PC-3 (cell line): ENCODE results near the gene ANO4. TPM values are rescaled to one million over a fixed set of nuclear protein-coding genes. Genes with fewer than 3 reads are reported as not detected.

Experiments
- ATAC-seq: fragments of 200-7000 bp; cut with Tn5 transposase; 2 replicates; pipeline ENCODE4 v1.9.1; 2020; ENCODE audit warnings: mild to moderate bottlenecking, moderate library complexity
- BruUV-seq: library from RNA; stranded (reverse); fragments of 400-500 nt; replicated peaks from 2 replicates; lab custom pipeline; 2021; lab: Mats Ljungman, UMichigan
- CTCF ChIA-PET: fragments of 300-600 bp; sonication (Branson Sonifier 250); formaldehyde crosslinking; loops from one replicate; lab custom pipeline; 2022; ENCODE audit warnings: antibody characterized with exemption; lab: Charles Lee
- POLR2A ChIA-PET: fragments of 300-600 bp; sonication (Branson Sonifier 250); formaldehyde crosslinking; loops from one replicate; lab custom pipeline; 2022; ENCODE audit warnings: antibody characterized with exemption; ENCODE audit not compliant: unreplicated experiment; lab: Charles Lee
- DNase-seq: peaks from one replicate; pipeline ENCODE4 v3.0.0-alpha.2; 2015
- H2AFZ ChIP-seq: fragments of 300-600 bp; sonication (generic); 2 replicates; pipeline ENCODE4 v1.6.0; 2016; ENCODE audit warnings: antibody characterized with exemption, low read length
- H3F3A ChIP-seq: fragments of 300-600 bp; sonication (generic); one replicate; pipeline ENCODE4 v1.6.0; 2017; ENCODE audit warnings: antibody characterized with exemption, low read length, control low read depth, mild to moderate bottlenecking; ENCODE audit not compliant: unreplicated experiment
- H3K27ac ChIP-seq: fragments of 300-600 bp; sonication (generic); 2 replicates; pipeline ENCODE4 v1.5.1; 2016; ENCODE audit warnings: mild to moderate bottlenecking, low read length
- H3K27me3 ChIP-seq: fragments of 300-600 bp; sonication (generic); 2 replicates; pipeline ENCODE4 v1.6.1; 2016; ENCODE audit warnings: low read length, mixed read lengths
- H3K36me3 ChIP-seq: fragments of 300-600 bp; sonication (generic); 2 replicates; pipeline ENCODE4 v1.6.1; 2016; ENCODE audit warnings: low read depth, mixed run types, low read length, mixed read lengths
- H3K4me1 ChIP-seq: fragments of 300-600 bp; sonication (generic); 2 replicates; pipeline ENCODE4 v1.5.1; 2016; ENCODE audit warnings: low read length; ENCODE audit not compliant: insufficient read depth
- H3K4me2 ChIP-seq: fragments of 300-600 bp; sonication (generic); 2 replicates; pipeline ENCODE4 v1.6.0; 2016; ENCODE audit warnings: low read length
- H3K4me3 ChIP-seq: fragments of 300-600 bp; sonication (generic); 2 replicates; pipeline ENCODE4 v1.5.1; 2016; ENCODE audit warnings: mild to moderate bottlenecking, low read length, mixed read lengths
- H3K79me2 ChIP-seq: fragments of 300-600 bp; sonication (generic); 2 replicates; pipeline ENCODE4 v1.6.1; 2017; ENCODE audit warnings: low read length, mixed read lengths
- H3K9ac ChIP-seq: fragments of 300-600 bp; sonication (generic); 2 replicates; pipeline ENCODE4 v1.6.0; 2016; ENCODE audit warnings: mild to moderate bottlenecking, low read length
- H3K9me2 ChIP-seq: fragments of 300-600 bp; sonication (generic); replicated peaks from 2 replicates; pipeline ENCODE4 v1.6.1; 2016; ENCODE audit warnings: mixed run types, low read length, mixed read lengths
- H3K9me3 ChIP-seq: fragments of 300-600 bp; sonication (generic); 2 replicates; pipeline ENCODE4 v1.6.1; 2016; ENCODE audit warnings: low read length, mixed read lengths
- H4K20me1 ChIP-seq: fragments of 300-600 bp; sonication (generic); 2 replicates; pipeline ENCODE4 v1.6.1; 2016; ENCODE audit warnings: low read length, mixed read lengths
- CTCF ChIP-seq: fragments of 300-600 bp; sonication (generic); conservative IDR thresholded peaks from 2 replicates; pipeline ENCODE4 v1.5.1; 2017; ENCODE audit warnings: antibody characterized with exemption, low read depth, mild to moderate bottlenecking, low read length
- EZH2 ChIP-seq: fragments of 300-600 bp; sonication (generic); IDR thresholded peaks from one replicate; pipeline ENCODE4 v1.6.1; 2017; ENCODE audit warnings: antibody characterized with exemption, mild to moderate bottlenecking, low read length; ENCODE audit not compliant: unreplicated experiment
- EZH2phosphoT487 ChIP-seq: fragments of 300-600 bp; sonication (generic); IDR thresholded peaks from 2 replicates; pipeline ENCODE4 v1.6.1; 2018; ENCODE audit warnings: mild to moderate bottlenecking, antibody characterized with exemption, low read length, borderline replicate concordance
- intact Hi-C: fragments of 100-400 bp; cut with micrococcal nuclease; formaldehyde crosslinking; loops from 2 replicates; pipeline ENCODE4 v1.9.0; 2023
- total RNA-seq: library from RNA; depleted of rRNA; stranded (reverse); fragments of >200 nt; gene quantifications from 2 replicates; pipeline ENCODE4 v1.2.3, GENCODE V29; 2014

Gene ANO4
- total RNA-seq, 1 experiment from 2014 or later, result not detected

GRCh38 chr12:100895192-100895591 is 100.6 kb downstream of the ANO4 start:
- DNase-seq (no peak), ATAC-seq (no peak)
- Histone ChIP-seq H3K4me1 (no peaks in the 10 kb centered on the region), H3K9me2 (no peaks in the 10 kb centered on the region), H3K4me3 (no peak overlapping the region), H2AFZ (no peak overlapping the region), H3K79me2 (no peaks in the 10 kb centered on the region), H3K9ac (no peak overlapping the region), H3F3A (no peaks in the 10 kb centered on the region), H3K9me3 (0 out of 2 replicates have a peak, but pooled peaks cover 14% of the 10 kb centered on the region), H3K36me3 (no peaks in the 10 kb centered on the region), H4K20me1 (no peaks in the 10 kb centered on the region), H3K27me3 (peaks cover 1% of the 10 kb centered on the region; the same call in 1 of the 2 replicates), H3K4me2 (no peak overlapping the region), H3K27ac (no peak overlapping the region)
- no peak for TF ChIP-seq EZH2phosphoT487
- no peak for TF ChIP-seq CTCF
- no peak for TF ChIP-seq EZH2
- ChIA-PET CTCF (no interaction called here), POLR2A (no interaction called here)
- no TSS peak for BruUV-seq
- intact Hi-C loops, result no loop called here

- intact Hi-C loops, result no loop called here
- H4K20me1 ChIP-seq, result no peaks in the 10 kb centered on the region
- POLR2A ChIA-PET, result no interaction called here
- no peaks in the 10 kb centered on the region; the same call in 1 of the 2 replicates for H3K27me3 ChIP-seq
- H3K9ac ChIP-seq, result no peak overlapping the region
- no peaks in the 10 kb centered on the region for H3K4me1 ChIP-seq
- BruUV-seq, result no TSS peak
- H3K79me2 ChIP-seq, result no peaks in the 10 kb centered on the region
- H3K4me3 ChIP-seq, result no peak overlapping the region
- H3K9me2 ChIP-seq, result no peaks in the 10 kb centered on the region
- ATAC-seq (no peak), DNase-seq (no peak)
- H3F3A ChIP-seq, result no peaks in the 10 kb centered on the region
- H3K36me3 ChIP-seq, result no peaks in the 10 kb centered on the region
- no peak for TF ChIP-seq EZH2phosphoT487
- no peak overlapping the region for H2AFZ ChIP-seq
- CTCF ChIA-PET, result no interaction called here
- no peak overlapping the region for H3K4me2 ChIP-seq
- H3K9me3 ChIP-seq, result peaks cover 11% of the 10 kb centered on the region; the same call in 1 of the 2 replicates
- no peak overlapping the region for H3K27ac ChIP-seq
These were observed 101.6 kb downstream of the ANO4 start for GRCh38 chr12:100896192-100896591.

- H3K4me1 ChIP-seq, result no peaks in the 10 kb centered on the region
- no TSS peak for BruUV-seq
- no peak overlapping the region for H3K4me3 ChIP-seq
- ChIA-PET POLR2A (no interaction called here), CTCF (no interaction called here)
- H3K4me2 ChIP-seq, result no peak overlapping the region
- H3K9me3 ChIP-seq, result peaks cover 11% of the 10 kb centered on the region; the same call in 1 of the 2 replicates
- H3K9me2 ChIP-seq, result no peaks in the 10 kb centered on the region
- DNase-seq, result no peak
- H3K27me3 ChIP-seq, result no peaks in the 10 kb centered on the region; the same call in 1 of the 2 replicates
- H2AFZ ChIP-seq, result no peak overlapping the region
- no peaks in the 10 kb centered on the region for H3K79me2 ChIP-seq
- no peaks in the 10 kb centered on the region for H3K36me3 ChIP-seq
- H3K9ac ChIP-seq, result no peak overlapping the region
- no peaks in the 10 kb centered on the region for H3F3A ChIP-seq
- TF ChIP-seq CTCF (no peak), EZH2 (no peak), EZH2phosphoT487 (no peak)
- no peaks in the 10 kb centered on the region for H4K20me1 ChIP-seq
- no peak for ATAC-seq
- intact Hi-C loops, result no loop called here
- no peak overlapping the region for H3K27ac ChIP-seq
These were observed 102.7 kb downstream of the ANO4 start for GRCh38 chr12:100897240-100897639.
